DMS79 treated with DMSO at 0.1 percent for 48 hours (cell line): ENCODE results near the gene SREK1.
A peak's percentile ranks its signal among the peaks of the same experiment; 100 is the strongest.
"Not testable (repeated sequence)": the region's sequence is repeated elsewhere in the genome, so short reads cannot be mapped to it uniquely, and the experiment has no call there.

Experiments used
- DNase-seq: peaks from one replicate; lab custom pipeline; 2025; lab: John Stamatoyannopoulos, UW

The SREK1 gene

DNA sequence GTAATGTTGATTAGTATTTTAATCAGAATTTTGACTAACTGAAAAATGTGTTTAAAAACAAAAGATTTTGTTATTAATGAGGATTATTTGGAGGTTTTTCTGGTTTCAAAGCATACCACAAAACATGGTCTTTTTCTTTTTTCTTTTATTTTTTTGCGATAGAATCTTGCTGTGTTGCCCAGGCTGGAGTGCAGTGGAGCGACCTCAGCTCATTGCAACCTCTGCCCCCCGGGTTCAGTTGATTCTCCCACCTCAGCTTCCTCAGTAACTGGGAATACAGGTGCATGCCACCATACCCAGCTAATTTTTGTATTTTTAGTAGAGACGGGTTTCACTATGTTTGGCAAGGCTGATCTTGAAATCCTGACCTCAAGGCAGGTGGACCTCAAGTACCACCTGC lies 24.1 kb downstream of the SREK1 start:
- no peak for DNase-seq

DNA sequence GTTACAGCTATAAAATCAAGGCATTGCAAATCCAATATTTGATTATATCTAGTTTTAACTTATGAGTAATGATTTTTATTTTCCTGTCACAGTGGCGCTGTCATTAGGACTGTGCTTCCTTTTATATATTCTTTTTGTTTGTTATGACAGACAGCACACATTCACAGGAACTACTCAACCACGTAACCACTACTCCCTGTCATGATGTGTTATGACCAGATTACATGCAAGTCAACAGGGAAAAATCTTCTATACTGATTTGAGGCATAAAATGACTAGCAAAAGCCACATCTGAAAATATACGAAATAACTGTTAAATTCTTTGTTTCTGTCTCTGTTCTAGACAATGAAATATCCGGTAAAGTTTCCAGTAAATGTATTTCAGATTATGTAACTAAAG lies 25.4 kb downstream of the SREK1 start:
- no peak for DNase-seq

DNA sequence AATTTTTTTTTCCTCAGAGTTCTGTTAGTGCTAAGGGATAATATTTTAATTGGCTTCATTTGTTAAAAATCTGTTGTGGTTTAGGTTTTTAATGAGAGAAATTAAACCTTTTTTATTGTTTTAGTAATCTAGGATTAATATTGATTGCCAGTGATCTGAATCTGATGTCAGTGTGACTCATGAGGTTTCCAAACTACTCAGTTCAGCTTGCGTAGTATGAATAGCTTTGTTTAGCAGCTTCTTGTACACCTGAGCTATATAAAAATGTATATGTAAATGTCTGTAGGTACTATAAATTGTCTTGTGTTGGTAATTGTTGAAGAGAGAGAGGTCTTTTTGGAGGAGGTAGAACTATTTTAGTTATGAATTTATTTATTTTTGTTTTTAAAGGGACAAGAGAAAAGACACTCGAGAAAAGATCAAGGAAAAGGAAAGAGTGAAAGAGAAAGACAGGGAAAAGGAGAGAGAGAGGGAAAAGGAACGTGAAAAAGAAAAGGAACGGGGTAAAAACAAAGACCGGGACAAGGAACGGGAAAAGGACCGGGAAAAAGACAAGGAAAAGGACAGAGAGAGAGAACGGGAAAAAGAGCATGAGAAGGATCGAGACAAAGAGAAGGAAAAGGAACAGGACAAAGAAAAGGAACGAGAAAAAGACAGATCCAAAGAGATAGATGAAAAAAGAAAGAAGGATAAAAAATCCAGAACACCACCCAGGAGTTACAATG lies 26.3 kb downstream of the SREK1 start:
- DNase-seq, result no peak

DNA sequence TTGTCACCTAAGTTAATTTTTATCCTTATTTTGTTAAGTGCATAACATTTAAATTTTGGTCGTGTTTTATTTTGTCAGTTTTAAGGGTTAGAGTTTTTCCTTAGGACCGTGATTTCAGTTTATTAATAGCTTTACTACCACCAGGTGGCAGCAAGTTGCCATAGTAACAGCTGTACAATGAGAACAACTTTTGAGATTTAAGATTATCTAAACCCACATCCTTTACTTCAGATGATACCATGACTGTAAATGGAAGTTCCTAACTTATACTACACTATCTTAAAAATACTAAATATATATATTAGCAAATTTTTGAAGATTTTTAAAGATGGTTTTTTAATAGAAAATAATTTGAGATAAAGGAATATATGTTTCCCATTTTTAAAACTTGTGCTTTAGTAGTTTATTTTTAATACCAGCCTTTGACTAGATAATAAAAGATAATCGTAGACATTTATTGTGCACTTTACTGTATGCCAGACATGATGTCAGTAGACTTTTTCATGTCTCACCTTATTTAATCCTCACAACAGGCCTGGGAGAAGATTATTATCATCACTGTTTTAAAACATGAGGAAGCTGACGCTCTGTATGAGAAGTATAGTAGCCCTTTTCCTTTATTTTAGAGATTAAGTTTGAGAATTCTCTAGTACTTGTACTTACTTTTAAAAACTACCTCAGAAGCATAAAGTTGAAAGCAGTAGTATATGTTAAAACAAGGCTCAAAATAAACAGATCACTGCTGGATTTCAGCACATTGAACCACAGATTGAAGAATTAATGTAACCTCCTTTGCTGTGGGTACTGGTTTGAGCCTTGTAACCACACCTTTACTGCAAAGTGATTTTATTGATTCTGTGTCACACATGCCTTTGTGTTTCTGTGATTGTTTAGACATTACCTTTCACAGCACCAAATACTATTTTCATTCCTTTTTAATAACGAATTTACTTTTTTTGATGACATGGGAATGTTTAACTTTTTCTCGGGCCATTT lies 27.5 kb downstream of the SREK1 start:
- DNase-seq, result peak; percentile 1

DNA sequence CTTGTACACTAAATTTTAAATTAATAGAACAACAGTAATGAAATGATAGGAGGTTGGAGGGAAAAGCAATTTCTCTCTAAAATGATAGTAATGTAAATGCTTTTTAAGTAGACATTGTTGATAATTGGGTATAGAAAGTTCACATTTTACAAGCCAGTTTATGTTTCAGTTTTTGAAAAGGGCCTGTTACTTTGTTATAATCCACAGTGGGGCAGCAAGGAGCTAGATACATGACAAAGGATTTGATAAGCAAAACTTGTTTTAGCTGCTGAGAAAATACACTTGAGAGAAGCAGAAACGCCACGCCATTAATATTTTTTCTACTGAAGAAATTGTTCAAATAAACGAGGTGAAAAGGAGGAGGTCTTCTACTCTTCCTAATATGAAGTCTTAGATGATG lies 30.2 kb downstream of the SREK1 start:
- no peak for DNase-seq

DNA sequence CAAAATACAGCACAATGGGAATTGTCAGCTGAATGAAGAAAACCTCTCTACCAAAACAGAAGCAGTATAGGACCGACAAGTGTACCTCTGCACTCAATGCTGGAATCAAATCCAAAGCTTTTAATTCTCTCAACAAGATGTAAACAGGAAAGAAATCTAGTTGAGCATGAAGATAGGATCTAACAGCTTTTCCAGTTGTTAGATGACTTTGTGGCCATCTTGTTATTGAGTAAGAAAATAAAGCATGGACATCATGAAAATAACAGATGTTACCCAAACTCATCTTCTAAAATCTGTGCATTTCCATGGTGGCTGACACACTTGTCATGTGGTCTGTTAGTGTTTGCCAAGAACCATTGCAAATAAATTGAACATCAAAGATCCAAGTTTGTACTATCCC lies 34.7 kb downstream of the SREK1 start:
- no peak for DNase-seq

DNA sequence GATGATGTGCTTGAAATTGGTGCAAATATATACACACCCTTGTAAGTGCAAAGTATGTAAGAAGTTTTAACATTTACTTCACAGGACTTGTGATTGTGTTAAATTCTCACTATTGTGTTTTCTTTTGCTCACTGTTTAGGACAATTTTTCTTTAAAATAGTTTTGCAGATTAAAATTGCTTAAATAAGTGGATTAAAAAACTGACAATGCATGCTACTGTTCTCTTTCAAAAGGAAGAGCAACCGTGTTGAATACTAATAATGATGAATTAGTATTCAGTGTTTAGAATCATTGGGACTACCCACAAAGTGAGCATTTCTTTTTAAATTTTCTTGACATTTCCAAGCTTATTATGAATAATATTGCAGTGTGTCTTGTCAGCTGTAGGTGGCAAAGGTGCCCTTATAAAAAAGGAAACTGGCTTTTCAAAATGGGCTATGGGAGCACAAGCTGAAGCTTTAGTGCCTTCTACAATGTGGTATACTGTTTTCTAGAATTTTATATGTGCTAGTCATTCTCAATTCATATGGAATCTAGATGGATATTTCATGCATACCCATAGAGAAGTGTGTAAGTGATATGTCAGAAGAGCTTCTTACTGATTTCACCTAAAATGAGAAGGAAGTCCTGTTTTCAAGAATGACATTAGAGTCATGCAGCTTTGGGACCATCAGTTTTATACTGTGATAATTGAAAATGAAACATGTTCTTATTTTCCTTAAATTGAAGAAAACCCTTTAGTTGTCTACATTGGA lies 35.4 kb downstream of the SREK1 start:
- no peak for DNase-seq

DNA sequence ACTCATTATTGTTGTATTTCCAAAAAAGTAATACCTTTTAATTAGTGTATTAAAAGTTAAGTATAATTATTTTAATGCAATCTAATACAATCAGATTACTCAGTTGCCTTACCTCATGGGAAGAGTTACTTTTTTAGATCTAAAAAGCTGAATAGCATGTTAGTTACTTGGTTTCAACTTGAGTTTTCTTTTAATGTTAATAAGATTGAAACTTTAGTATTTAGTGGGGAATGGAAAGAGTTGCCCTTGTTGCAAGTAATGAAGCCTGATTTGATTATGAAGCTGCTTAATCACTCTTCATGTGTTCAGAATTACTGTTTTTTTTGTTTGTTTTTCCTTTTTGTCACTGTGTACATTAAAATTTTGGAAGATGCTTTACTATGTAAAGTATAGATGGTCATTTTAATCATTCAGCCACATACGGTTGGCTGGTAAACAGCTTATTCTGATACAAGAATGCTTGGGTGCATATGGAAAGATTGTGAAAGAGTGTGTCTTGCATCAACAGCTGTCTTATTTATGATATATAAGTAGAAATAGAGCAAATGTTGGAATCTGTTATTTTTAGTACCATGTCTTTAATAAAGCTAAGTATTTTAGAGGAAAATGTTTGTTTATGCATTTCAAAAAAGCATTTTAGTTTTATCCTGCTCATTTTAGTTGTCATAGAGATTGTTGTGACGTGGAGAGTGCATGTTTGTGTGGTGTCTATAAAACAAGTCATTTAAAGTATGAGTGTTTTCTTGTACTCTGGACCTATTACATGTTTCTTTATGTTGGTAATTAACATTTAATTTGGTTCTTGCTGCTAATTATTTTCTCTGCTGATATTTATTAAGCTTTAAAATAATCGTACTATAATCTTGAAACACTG lies 36.4 kb downstream of the SREK1 start:
- DNase-seq, result no peak

DNA sequence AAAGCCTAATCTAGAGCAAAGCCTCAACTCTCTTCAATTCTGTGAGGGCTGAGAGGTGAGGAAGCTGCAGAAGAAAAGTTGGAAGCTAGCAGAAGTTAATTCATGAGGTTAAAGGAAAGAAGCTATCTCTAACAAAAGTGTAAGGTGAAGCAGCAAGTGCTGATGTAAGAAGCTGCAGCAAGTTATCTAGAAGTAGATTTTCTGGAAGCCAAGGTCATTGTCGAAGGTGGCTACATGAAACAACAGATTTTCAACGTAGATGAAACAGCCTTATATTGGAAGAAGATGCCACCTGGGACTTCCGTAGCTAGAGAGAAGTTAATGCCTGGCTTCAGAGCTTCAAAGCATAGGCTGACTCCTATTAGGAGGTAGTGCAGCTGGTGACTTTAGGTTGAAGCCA lies 42.0 kb downstream of the SREK1 start:
- DNase-seq, result no peak

DNA sequence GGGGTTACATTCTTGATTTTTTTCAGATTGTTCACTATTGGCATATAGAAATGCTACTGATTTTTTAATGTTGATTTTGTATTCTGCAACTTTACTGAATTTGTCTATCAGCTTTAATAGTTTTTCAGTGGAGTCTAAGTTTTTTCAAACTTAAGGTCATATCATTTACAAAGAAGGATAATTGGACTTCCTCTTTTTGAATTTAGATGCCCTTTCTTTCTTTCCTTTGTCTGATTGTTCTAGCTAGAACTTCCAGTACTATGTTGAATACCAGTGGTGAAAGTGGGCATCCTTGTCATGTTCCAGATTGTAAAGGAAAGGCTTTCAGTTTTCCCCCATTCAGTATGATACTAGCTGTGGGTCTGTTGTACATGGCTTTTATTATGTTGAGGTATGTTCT lies 49.3 kb downstream of the SREK1 start:
- DNase-seq, result no peak

DNA sequence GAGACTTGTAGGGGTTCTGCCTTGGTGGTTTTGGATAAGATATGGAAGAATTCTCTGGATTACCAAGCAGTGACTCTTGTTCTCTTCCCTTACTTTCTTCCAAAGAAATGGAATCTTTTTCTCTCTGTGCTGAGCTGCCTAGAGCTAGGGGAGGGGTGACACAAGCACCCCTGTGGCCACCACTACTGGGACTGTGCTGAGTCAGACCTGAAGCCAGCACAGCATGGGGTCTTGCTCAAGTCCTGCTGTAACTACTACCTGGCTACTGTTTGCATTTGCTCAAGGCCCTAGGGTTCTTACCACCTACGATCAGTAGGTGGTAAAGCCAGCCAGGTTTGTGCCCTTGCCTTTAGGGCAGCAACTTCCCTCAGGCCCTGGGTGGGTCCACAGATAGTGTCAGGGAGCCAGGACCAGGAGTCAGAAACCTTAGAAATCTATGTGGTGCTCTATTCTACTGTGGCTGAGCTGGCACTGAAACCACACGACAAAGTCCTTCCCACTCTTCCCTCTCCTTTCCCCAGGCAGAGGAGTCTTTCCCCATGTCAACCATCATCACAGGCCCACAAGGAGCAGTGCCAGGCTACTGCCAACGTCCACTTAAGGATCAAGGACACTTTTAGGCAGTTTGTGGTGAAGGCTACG lies 53.8 kb downstream of the SREK1 start:
- no peak for DNase-seq

DNA sequence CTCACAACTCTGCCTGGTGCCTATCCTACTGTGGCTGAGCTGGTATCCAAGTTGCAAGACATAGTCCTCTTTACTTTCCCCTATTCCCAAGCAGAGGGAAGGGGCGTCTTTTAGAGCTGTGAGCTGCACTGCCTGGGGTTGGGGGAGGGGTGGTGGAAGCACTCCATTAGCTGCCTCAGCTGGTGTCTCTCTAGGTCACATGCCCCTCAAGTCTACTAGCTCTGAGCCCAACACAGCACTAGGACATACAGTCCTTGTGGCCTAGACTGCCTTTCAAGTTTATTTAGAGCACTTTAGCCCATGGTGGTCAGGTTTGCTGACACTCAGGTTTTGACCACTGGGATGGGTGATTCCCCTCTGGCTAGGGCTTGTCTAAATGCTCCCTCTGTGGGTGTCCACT lies 54.7 kb downstream of the SREK1 start:
- no peak for DNase-seq

DNA sequence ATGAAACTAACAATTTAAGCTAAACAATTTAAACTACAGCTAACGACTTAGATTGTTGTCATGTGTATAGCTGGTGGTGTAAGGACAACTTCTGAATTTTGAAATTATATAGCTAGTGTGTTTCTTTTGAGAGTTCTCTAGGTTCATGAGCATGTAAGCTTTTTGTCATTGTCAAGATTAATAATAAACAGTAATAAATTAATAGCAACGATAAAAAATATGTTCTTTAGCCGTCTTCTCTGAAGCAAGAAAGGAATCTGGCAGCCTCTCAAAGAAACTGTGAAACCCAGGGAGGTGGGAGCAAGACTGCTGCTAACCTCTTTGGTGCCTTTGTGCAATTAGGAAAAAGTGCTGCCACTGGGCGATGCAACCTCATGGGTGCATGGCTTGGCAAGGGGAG lies 59.4 kb downstream of the SREK1 start:
- DNase-seq, result no peak

DNA sequence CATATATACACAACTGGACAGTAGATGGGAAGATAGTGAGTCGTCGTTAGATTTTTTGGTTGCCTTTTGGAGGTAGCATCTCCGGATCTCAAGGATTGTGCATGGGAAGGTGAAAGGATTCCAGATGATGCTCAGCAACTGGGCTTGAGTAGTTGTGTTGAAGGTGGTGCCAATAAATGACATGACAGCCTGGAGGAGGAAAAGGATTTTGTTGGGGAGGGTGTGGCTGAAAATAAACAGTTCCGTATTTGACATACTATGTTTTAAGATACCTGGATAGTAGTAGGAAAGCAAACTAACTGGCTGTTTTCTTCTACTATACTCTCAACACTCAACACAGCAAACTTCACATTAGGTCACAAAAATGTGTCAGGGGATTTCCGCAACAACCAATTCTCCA lies 62.4 kb downstream of the SREK1 start:
- no peak for DNase-seq

DNA sequence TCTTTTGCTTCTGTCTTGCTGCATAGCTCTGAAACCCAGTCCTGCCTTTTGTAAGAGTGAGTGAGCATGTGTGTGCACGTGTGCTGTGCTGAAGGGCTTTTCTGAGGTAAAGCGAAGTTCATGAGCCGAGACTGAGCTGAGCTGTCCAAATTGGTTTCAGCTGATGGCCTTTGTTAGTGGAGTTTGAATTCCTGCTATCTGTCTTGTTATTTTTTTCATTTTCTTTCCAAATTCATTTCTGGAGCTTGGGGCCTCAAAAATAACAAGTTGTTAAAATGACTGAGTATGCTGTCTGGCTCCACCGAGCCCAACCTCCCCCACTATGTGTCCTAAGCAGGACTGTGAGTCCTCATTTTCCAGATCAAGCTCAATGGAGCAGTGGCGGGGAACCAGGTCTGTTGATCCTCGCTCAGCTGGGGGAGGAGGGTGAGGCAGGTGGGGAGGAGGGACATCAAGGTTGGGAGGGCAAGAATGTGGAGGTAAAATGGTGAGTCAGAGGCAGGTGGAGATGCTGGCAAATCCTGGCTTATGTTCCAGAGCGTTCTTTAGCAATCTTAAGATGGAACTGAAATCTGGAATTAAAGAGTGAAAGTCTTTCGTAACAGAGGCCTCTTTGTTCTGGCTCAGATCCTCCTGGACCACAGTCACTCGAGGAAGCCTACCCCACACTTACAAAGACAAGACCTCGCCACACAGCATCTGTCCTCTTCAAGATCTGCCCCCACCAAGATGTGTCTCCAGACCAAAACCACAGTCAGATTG lies 63.9 kb downstream of the SREK1 start:
- no peak for DNase-seq

DNA sequence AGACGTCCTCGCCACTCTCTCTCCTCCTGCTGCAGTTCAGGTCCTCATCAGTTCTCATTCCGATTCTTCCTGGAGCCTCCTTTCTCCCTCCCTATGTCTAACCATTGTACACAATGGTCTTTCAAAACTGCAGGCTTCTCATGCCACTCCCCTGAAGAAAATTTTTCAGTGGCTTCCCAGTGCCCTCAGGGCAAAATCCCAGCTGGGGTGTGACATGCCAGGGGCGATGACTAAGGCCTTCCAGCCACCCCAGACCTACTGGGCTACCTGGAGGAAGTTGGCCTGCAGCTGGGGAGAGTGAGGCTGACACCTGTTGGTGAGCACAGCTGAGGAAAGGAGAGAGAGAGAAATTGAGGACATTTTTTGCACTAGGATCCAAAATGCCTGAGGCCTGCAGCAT lies 65.2 kb downstream of the SREK1 start:
- DNase-seq, result no peak

DNA sequence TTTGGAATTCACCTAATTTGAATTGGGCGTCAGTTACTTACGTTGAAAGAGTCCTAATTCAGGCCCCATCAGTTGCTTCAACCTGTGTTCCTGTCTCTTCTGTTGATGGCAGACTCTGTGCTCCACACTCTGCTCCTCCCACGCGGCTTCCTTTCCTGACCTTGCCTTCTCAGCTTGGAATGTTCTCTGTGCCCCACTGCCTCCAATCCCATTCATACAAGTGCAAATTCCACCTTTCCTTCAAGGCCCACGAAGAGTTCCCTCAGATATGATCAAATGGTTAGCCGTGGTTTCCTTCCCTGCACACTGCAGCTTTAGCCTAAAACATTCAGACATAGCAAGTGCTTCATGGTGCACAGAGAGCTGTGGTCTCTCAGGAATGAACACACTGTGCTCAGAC lies 65.7 kb downstream of the SREK1 start:
- DNase-seq, result no peak

DNA sequence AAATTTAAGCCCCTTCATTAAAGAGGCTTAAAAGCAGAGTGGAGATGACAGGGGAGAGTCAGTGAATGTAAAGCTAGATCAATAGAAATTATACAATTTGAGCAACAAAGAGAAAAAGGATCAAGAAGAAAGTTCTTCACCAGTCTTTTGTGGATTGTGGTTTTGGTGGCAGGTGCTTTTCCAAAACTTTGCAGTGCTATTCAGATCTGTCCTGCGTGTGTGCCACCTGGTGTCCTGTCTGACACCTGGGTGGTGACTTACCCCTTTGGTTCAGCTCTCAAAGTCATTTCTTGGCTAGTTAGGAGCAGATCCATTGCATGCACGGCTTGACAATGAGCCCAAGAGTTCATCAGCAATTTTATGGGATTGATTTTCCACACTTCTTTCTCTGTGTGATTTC lies 69.4 kb downstream of the SREK1 start:
- no peak for DNase-seq

DNA sequence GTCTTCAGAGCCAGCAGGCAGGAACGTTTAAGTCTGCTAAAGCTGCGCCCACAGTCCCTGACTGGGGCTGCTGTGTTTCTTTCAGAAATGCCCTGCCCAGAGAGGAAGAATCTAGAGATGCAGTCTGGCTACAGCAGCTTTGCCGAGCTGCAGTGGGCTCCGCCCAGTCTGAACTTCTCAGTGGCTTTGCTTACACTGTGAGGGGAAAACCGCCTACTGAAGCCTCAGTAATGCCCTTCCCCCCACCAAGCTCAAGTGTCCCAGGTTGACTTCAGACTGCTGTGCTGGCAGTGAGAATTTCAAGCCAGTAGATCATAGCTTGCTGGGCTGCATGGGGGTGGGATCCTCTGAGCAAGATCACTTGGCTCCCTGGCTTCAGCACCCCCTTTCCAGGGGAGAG lies 78.4 kb downstream of the SREK1 start:
- no peak for DNase-seq

DNA sequence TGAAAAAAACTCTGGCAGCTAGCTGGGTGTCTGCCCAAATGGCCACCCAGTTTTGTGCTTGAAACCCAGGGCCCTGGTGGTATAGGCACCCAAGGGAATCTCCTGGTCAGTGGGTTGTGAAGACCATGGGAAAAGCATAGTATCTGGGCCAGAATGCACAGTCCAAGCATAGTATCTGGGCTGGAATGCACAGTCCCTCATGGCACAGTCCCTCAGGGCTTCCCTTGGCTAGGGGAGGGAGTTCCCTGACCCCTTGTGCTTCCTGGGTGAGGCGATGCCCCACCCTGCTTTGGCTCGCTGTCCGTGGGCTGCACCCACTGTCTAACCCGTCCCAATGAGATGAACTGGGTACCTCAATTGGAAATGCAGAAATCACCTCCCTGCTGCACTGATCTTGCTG lies 78.8 kb downstream of the SREK1 start:
- DNase-seq, result not testable (repeated sequence)
